Natural killer cell (primary cell): ENCODE data around the gene NCKAP1. TPM values are rescaled to one million over a fixed set of nuclear protein-coding genes. Genes with fewer than 3 reads are reported as not detected.

Experiments used
- ATAC-seq, 3 donors: fragments of 150-1000 bp in 2 of 3; fragments of 200-7000 bp in 1 of 3; cut with Tn5 transposase; 1 replicate in 1 of 3; 2 replicates in 2 of 3; pipeline ENCODE4 v1.10.0; 2021; ENCODE audit warnings: mild to moderate bottlenecking in 2 of 3, moderate library complexity in 2 of 3
- DNase-seq, 2 donors: peaks; one replicate each; pipeline versions ENCODE4 v3.0.0 to v3.0.0-alpha.2; 2013 to 2021; ENCODE audit warnings: mixed read lengths in 1 of 2
- H3K27ac ChIP-seq: one replicate; pipeline ENCODE4 v1.5.1; 2013; ENCODE audit warnings: mild to moderate bottlenecking, low read length
- H3K27me3 ChIP-seq: one replicate; pipeline ENCODE4 v1.6.1; 2013; ENCODE audit warnings: low read length; ENCODE audit not compliant: control insufficient read depth, insufficient read depth
- H3K36me3 ChIP-seq: one replicate; pipeline ENCODE4 v1.6.1; 2013; ENCODE audit warnings: low read length; ENCODE audit not compliant: control insufficient read depth, insufficient read depth
- H3K4me1 ChIP-seq: one replicate; pipeline ENCODE4 v1.6.1; 2013; ENCODE audit warnings: low read length; ENCODE audit not compliant: control insufficient read depth, insufficient read depth
- H3K4me3 ChIP-seq: one replicate; pipeline ENCODE4 v1.5.1; 2013; ENCODE audit warnings: low read length
- H3K9me3 ChIP-seq: one replicate; pipeline ENCODE4 v1.6.1; 2013; ENCODE audit warnings: low read length; ENCODE audit not compliant: control insufficient read depth, insufficient read depth
- H3K27ac Mint-ChIP-seq, 2 donors: one replicate each; pipeline ENCODE4 v1.8.0; 2022; ENCODE audit warnings: mild to moderate bottlenecking in 2 of 2, mixed read lengths in 2 of 2, moderate library complexity in 1 of 2
- H3K27me3 Mint-ChIP-seq, 2 donors: one replicate each; pipeline ENCODE4 v1.8.0; 2022; ENCODE audit warnings: low read depth in 2 of 2, mixed read lengths in 2 of 2
- H3K36me3 Mint-ChIP-seq: one replicate; pipeline ENCODE4 v1.8.0; 2022; ENCODE audit warnings: mixed read lengths
- H3K4me1 Mint-ChIP-seq, 2 donors: one replicate each; pipeline ENCODE4 v1.8.0; 2022; ENCODE audit warnings: mixed read lengths in 2 of 2
- H3K4me3 Mint-ChIP-seq: one replicate; pipeline ENCODE4 v1.8.0; 2022; ENCODE audit warnings: mild to moderate bottlenecking, moderate library complexity, mixed read lengths
- H3K9me3 Mint-ChIP-seq, 2 donors: one replicate each; pipeline ENCODE4 v1.8.0; 2022; ENCODE audit warnings: mixed read lengths in 2 of 2
- CTCF ChIP-seq: fragments of 200-600 bp; IDR thresholded peaks from one replicate; pipeline ENCODE4 v1.8.0; 2022; ENCODE audit warnings: antibody characterized with exemption
- WGBS: methylation state at CpG from one replicate; pipeline ENCODE4 v1.1.7; 2013; ENCODE audit warnings: missing lambda C conversion rate; ENCODE audit not compliant: insufficient coverage; 5-methylcytosine and 5-hydroxymethylcytosine counted together
- intact Hi-C: fragments of 100-400 bp; cut with micrococcal nuclease; formaldehyde crosslinking; loops from one replicate; pipeline ENCODE4 v1.14.2; 2022
- total RNA-seq, 4 donors: library from RNA; stranded (reverse); fragments of 120-200 nt in 1 of 4; gene quantifications; one replicate each; pipeline versions ENCODE4 v1.2.3 to v1.2.4, GENCODE V29; 2013 to 2022

Gene NCKAP1
- total RNA-seq, 3 donors from 2014 or later (not counting 1 experiment from before 2014, with no cell fraction given) = 8.4 to 12.3 (median 10.4) TPM

GRCh38 chr2:183035954-183036669 is 2.1 kb downstream of the NCKAP1 start:
- no peaks in the 10 kb centered on the region for H3K9me3 ChIP-seq
- WGBS = 17% methylated on average over 1 of the region's 2 CpGs
- DNase-seq (peak in 1 of 2 donors; percentile 55), ATAC-seq (no peak)
- H3K27ac ChIP-seq = no peak overlapping the region
- Mint-ChIP-seq H3K9me3 (no peaks in the 10 kb centered on the region), H3K27ac (no peak overlapping the region), H3K4me1 (peaks cover 31 to 32% of the 10 kb centered on the region in 2 donors), H3K36me3 (no peaks in the 10 kb centered on the region), H3K4me3 (peak overlapping the region; percentile 82), H3K27me3 (peaks cover 44 to 66% of the 10 kb centered on the region in 2 donors)
- no peaks in the 10 kb centered on the region for H3K36me3 ChIP-seq
- intact Hi-C loops = no loop called here
- peaks cover 47% of the 10 kb centered on the region for H3K27me3 ChIP-seq
- no peak for TF ChIP-seq CTCF
- peaks cover 11% of the 10 kb centered on the region for H3K4me1 ChIP-seq
- no peak overlapping the region for H3K4me3 ChIP-seq

- H3K4me1 ChIP-seq = peaks cover 11% of the 10 kb centered on the region
- Mint-ChIP-seq H3K4me3 (peak overlapping the region; percentile 29), H3K27me3 (peaks cover 43 to 67% of the 10 kb centered on the region in 2 donors), H3K36me3 (no peaks in the 10 kb centered on the region), H3K9me3 (no peaks in the 10 kb centered on the region), H3K4me1 (peaks cover 31 to 32% of the 10 kb centered on the region in 2 donors), H3K27ac (no peak overlapping the region)
- intact Hi-C loops = no loop called here
- ATAC-seq (no peak), DNase-seq (no peak)
- TF ChIP-seq CTCF = no peak
- peaks cover 50% of the 10 kb centered on the region for H3K27me3 ChIP-seq
- no peaks in the 10 kb centered on the region for H3K9me3 ChIP-seq
- H3K4me3 ChIP-seq = no peak overlapping the region
- WGBS = 0% methylated on average over 1 of the region's 2 CpGs
- no peak overlapping the region for H3K27ac ChIP-seq
- H3K36me3 ChIP-seq = no peaks in the 10 kb centered on the region
These were observed 2.8 kb downstream of the NCKAP1 start for GRCh38 chr2:183035298-183035953.

GRCh38 chr2:183034806-183035205 is 3.5 kb downstream of the NCKAP1 start:
- no peak overlapping the region for H3K27ac Mint-ChIP-seq
- no peak for DNase-seq
- intact Hi-C loops = no loop called here
- H3K4me3 ChIP-seq = no peak overlapping the region
- H3K4me1 Mint-ChIP-seq = peaks cover 31 to 32% of the 10 kb centered on the region in 2 donors
- TF ChIP-seq CTCF = no peak
- no peak overlapping the region for H3K4me3 Mint-ChIP-seq
- ATAC-seq = no peak
- no peaks in the 10 kb centered on the region for H3K36me3 ChIP-seq
- H3K27me3 ChIP-seq = peaks cover 48% of the 10 kb centered on the region
- no peaks in the 10 kb centered on the region for H3K9me3 Mint-ChIP-seq
- H3K4me1 ChIP-seq = peaks cover 11% of the 10 kb centered on the region
- H3K27me3 Mint-ChIP-seq = peaks cover 47 to 67% of the 10 kb centered on the region in 2 donors
- 100% methylated on average over 1 of the region's 1 CpG for WGBS
- H3K9me3 ChIP-seq = no peaks in the 10 kb centered on the region
- no peak overlapping the region for H3K27ac ChIP-seq
- H3K36me3 Mint-ChIP-seq = no peaks in the 10 kb centered on the region
